ENCODE measurements around the gene RFPL4A.

Gene RFPL4A

GRCh38 chr19:55809381-55810058 lies 50.6 kb downstream of the RFPL4A start:
- DNase-seq: no peak

DNA sequence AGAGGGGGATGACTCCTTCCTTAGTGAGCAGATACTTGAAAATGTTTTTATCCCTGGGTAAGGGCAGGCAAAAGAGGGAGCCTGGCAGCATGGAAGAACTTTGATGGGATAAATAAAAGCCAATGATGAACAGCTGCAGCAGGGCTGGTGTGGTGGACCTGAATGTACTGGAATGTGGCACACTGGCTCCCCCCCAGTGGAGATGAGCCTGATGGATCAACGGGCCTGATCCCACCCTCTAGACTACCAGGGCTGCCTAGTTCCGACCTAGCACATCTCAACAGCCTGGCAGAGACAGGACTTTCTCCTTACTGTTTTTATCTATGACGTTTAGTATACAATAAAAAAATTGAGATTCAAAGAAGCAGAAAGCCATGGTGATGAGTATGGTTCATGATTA lies 52.4 kb downstream of the RFPL4A start:
- DNase-seq: no peak

DNA sequence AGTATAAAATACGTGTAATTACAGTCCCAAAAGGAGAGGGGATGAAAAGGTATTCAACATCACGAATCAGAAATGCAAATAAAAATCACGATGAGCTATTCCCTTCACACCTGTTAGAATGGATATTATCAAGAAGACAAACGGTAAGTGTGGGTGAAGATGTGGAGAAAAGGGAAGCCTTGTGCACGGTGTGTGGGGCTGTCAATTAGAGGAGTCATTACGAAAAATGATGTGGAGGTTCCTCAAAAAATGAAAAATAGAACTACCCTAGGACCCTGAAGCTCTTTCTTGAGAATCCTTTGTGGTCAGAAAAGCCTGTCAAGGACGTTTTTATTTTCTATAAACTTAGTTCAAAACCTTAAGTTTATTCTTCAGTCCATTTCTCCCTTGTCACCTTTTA lies 53.6 kb downstream of the RFPL4A start:
- no peak for DNase-seq

Data from T1000 (cell line).